Breast epithelium (tissue), 4 donors: ENCODE measurements around the gene HDAC4. TPM values are rescaled to one million over a fixed set of nuclear protein-coding genes. Genes with fewer than 3 reads are reported as not detected.
"Not testable (repeated sequence)": the region's sequence is repeated elsewhere in the genome, so short reads cannot be mapped to it uniquely, and the experiment has no call there.

ENCODE experiments used
- DNase-seq, 2 donors: peaks; one replicate each; pipeline ENCODE4 v3.0.0-alpha.2; 2019; ENCODE audit warnings: low spot score in 2 of 2
- H3K27ac ChIP-seq, 2 donors: fragments of 200-600 bp; sonication (generic) in 1 of 2; one replicate each; pipeline ENCODE4 v1.5.1; 2016 to 2019; ENCODE audit warnings: mild to moderate bottlenecking in 1 of 2
- H3K27me3 ChIP-seq, 2 donors: fragments of 200-600 bp; sonication (generic) in 1 of 2; one replicate each; pipeline versions ENCODE4 v1.5.1 to v1.6.0; 2017 to 2019; ENCODE audit warnings: control low read depth in 1 of 2, mild to moderate bottlenecking in 1 of 2
- H3K36me3 ChIP-seq: fragments of 200-600 bp; one replicate; pipeline ENCODE4 v1.5.1; 2019
- H3K4me1 ChIP-seq, 2 donors: fragments of 200-600 bp; sonication (generic); one replicate each; pipeline ENCODE4 v1.5.1; 2016 to 2019; ENCODE audit warnings: control low read depth in 1 of 2
- H3K4me3 ChIP-seq, 3 donors: fragments of 200-600 bp; sonication (generic); 1 replicate in 2 of 3; 2 replicates in 1 of 3; pipeline ENCODE4 v1.5.1; 2016 to 2019; ENCODE audit warnings: mild to moderate bottlenecking in 3 of 3, moderate library complexity in 2 of 3
- H3K9me3 ChIP-seq, 2 donors: fragments of 200-600 bp; sonication (generic) in 1 of 2; one replicate each; pipeline ENCODE4 v1.5.1; 2016 to 2019; ENCODE audit warnings: control low read depth in 1 of 2
- CTCF ChIP-seq, 3 donors: fragments of 450-650 bp; IDR thresholded peaks; one replicate each; pipeline ENCODE4 v1.5.1; 2016 to 2017; ENCODE audit warnings: antibody characterized with exemption in 3 of 3, mild to moderate bottlenecking in 3 of 3, moderate library complexity in 3 of 3
- POLR2A ChIP-seq: fragments of 450-650 bp; IDR thresholded peaks from one replicate; pipeline ENCODE4 v1.6.1; 2016; ENCODE audit warnings: antibody characterized with exemption, mild to moderate bottlenecking, moderate library complexity
- POLR2AphosphoS5 ChIP-seq, 3 donors: sonication (generic); formaldehyde crosslinking; IDR thresholded peaks; one replicate each; pipeline ENCODE4 v1.6.1; 2017; ENCODE audit warnings: antibody characterized with exemption in 3 of 3
- intact Hi-C: fragments of 100-400 bp; cut with DNase I; formaldehyde crosslinking; loops from one replicate; pipeline ENCODE4 v1.15.1; 2023; ENCODE audit warnings: low total_unique reads
- total RNA-seq, 3 donors: library from RNA; depleted of rRNA; stranded (reverse); fragments of >200 nt; gene quantifications; one replicate each; pipeline ENCODE4 v1.1.0, GENCODE V29; 2016

The HDAC4 gene
- total RNA-seq, result 10 to 100 TPM; 20.3 to 36.0 (median 32.8) TPM

GRCh38 chr2:239400596-239401066, at the start of gene HDAC4:
HDAC4 (minus strand) TSS chr2:239401020; CDS start chr2:239352699, 48,321 bp downstream.
- H3K36me3 ChIP-seq, result no peaks in the 10 kb centered on the region
- TF ChIP-seq POLR2A, result no peak
- TF ChIP-seq CTCF (IDR thresholded peaks at IDR 0.05), result no peak
- no peak for TF ChIP-seq POLR2AphosphoS5 (IDR thresholded peaks at IDR 0.05)
- H3K9me3 ChIP-seq, result no peaks in the 10 kb centered on the region
- no peak for DNase-seq
- peak within 1 kb of the TSS; percentile 73 to 88 (median 74) for H3K4me3 ChIP-seq
- peak within 1 kb of the TSS; percentile 100 for H3K27ac ChIP-seq
- no peaks in the 10 kb centered on the region for H3K27me3 ChIP-seq
- H3K4me1 ChIP-seq, result peaks cover 4 to 11% of the 10 kb centered on the region in 2 donors
- intact Hi-C loops, result no loop called here

GRCh38 chr2:239449468-239449867, 48.6 kb upstream of the HDAC4 start:
- H3K4me1 ChIP-seq, H3K27me3 ChIP-seq, intact Hi-C loops, DNase-seq, H3K36me3 ChIP-seq, H3K27ac ChIP-seq, H3K4me3 ChIP-seq: not testable (repeated sequence)
- H3K9me3 ChIP-seq, result peaks cover 7 to 10% of the 10 kb centered on the region in 2 donors

GRCh38 chr2:239445771-239446524, 45.1 kb upstream of the HDAC4 start:
- Histone ChIP-seq H3K4me3 (no peak overlapping the region), H3K27ac (peak overlapping the region; percentile 78 to 86), H3K27me3 (no peaks in the 10 kb centered on the region), H3K9me3 (no peaks in the 10 kb centered on the region), H3K4me1 (peaks cover 0 to 8% of the 10 kb centered on the region in 2 donors), H3K36me3 (no peaks in the 10 kb centered on the region)
- no peak for DNase-seq
- intact Hi-C loops, result no loop called here
- TF ChIP-seq CTCF (IDR thresholded peaks at IDR 0.05) (no peak), POLR2A (no peak), POLR2AphosphoS5 (IDR thresholded peaks at IDR 0.05) (no peak)

- TF ChIP-seq POLR2AphosphoS5 (IDR thresholded peaks at IDR 0.05) (peak; percentile 78 to 86 (median 82)), POLR2A (no peak)
- Histone ChIP-seq H3K27me3 (peaks cover 0 to 4% of the 10 kb centered on the region in 2 donors), H3K36me3 (no peaks in the 10 kb centered on the region), H3K27ac (peak overlapping the region; percentile 78 to 86), H3K9me3 (no peaks in the 10 kb centered on the region), H3K4me1 (peaks cover 0 to 8% of the 10 kb centered on the region in 2 donors), H3K4me3 (no peak overlapping the region)
- DNase-seq, result peak in 1 of 2 donors; percentile 88
- intact Hi-C loops, result no loop called here
Measured at GRCh38 chr2:239444626-239445577, 44.1 kb upstream of the HDAC4 start.

- intact Hi-C loops, result no loop called here
- peaks cover 0 to 11% of the 10 kb centered on the region in 2 donors for H3K27me3 ChIP-seq
- H3K36me3 ChIP-seq, result no peaks in the 10 kb centered on the region
- H3K4me3 ChIP-seq, result no peak overlapping the region
- no peaks in the 10 kb centered on the region for H3K9me3 ChIP-seq
- TF ChIP-seq POLR2AphosphoS5 (IDR thresholded peaks at IDR 0.05), result peak in 1 of 3 donors; percentile 15
- TF ChIP-seq CTCF (IDR thresholded peaks at IDR 0.05), result no peak
- no peak for TF ChIP-seq POLR2A
- H3K27ac ChIP-seq, result peak overlapping the region; percentile 78 to 86
- peak in 1 of 2 donors; percentile 31 for DNase-seq
- H3K4me1 ChIP-seq, result peaks cover 0 to 8% of the 10 kb centered on the region in 2 donors
Measured at GRCh38 chr2:239443666-239444567, 43.1 kb upstream of the HDAC4 start.
